PFSK-1 (cell line): Measurements from ENCODE around the gene SCYL3.

Experiments used
- FOXP2 ChIP-seq: optimal IDR thresholded peaks from 2 replicates; pipeline ENCODE3; 2011; ENCODE audit warnings: borderline replicate concordance, control low read depth, inconsistent platforms; ENCODE audit not compliant: insufficient read depth; ENCODE audit errors: extremely low read length, extremely low read depth
- POLR2AphosphoS5 ChIP-seq: IDR thresholded peaks from 2 replicates; pipeline ENCODE4 v1.6.1; 2012; ENCODE audit warnings: low read depth, mild to moderate bottlenecking, control low read depth, low read length, moderate library complexity
- SIN3A ChIP-seq: IDR thresholded peaks from 2 replicates; pipeline ENCODE4 v1.6.1; 2012; ENCODE audit warnings: mild to moderate bottlenecking, low read length, moderate library complexity, borderline replicate concordance; ENCODE audit not compliant: insufficient read depth
- TAF1 ChIP-seq: IDR thresholded peaks from 2 replicates; pipeline ENCODE4 v1.6.1; 2012; ENCODE audit warnings: low read length, control low read depth, borderline replicate concordance; ENCODE audit not compliant: insufficient read depth
- TF ChIP-seq, protein P1 (sequence below), 2 experiments: IDR thresholded peaks; 2 replicates each; pipeline versions ENCODE4 v1.6.1 to v1.8.0; 2011 to 2012; ENCODE audit warnings: low read depth in 2 of 2, low read length in 2 of 2, control low read depth in 1 of 2, inconsistent platforms in 1 of 2, mild to moderate bottlenecking in 1 of 2, moderate library complexity in 1 of 2; ENCODE audit not compliant: insufficient read depth in 1 of 2

The SCYL3 gene

GRCh38 chr1:169835647-169836046, 58.0 kb downstream of the SCYL3 start:
- TF ChIP-seq, protein P1, sequence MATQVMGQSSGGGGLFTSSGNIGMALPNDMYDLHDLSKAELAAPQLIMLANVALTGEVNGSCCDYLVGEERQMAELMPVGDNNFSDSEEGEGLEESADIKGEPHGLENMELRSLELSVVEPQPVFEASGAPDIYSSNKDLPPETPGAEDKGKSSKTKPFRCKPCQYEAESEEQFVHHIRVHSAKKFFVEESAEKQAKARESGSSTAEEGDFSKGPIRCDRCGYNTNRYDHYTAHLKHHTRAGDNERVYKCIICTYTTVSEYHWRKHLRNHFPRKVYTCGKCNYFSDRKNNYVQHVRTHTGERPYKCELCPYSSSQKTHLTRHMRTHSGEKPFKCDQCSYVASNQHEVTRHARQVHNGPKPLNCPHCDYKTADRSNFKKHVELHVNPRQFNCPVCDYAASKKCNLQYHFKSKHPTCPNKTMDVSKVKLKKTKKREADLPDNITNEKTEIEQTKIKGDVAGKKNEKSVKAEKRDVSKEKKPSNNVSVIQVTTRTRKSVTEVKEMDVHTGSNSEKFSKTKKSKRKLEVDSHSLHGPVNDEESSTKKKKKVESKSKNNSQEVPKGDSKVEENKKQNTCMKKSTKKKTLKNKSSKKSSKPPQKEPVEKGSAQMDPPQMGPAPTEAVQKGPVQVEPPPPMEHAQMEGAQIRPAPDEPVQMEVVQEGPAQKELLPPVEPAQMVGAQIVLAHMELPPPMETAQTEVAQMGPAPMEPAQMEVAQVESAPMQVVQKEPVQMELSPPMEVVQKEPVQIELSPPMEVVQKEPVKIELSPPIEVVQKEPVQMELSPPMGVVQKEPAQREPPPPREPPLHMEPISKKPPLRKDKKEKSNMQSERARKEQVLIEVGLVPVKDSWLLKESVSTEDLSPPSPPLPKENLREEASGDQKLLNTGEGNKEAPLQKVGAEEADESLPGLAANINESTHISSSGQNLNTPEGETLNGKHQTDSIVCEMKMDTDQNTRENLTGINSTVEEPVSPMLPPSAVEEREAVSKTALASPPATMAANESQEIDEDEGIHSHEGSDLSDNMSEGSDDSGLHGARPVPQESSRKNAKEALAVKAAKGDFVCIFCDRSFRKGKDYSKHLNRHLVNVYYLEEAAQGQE (IDR thresholded peaks at IDR 0.05; ENCODE audit: insufficient read depth in 1 of 2, low read depth in 2 of 2, low read length in 2 of 2), result no peak
- no peak for TF ChIP-seq SIN3A
- TF ChIP-seq FOXP2, result no peak
- TF ChIP-seq TAF1, result no peak
- TF ChIP-seq POLR2AphosphoS5, result no peak

DNA sequence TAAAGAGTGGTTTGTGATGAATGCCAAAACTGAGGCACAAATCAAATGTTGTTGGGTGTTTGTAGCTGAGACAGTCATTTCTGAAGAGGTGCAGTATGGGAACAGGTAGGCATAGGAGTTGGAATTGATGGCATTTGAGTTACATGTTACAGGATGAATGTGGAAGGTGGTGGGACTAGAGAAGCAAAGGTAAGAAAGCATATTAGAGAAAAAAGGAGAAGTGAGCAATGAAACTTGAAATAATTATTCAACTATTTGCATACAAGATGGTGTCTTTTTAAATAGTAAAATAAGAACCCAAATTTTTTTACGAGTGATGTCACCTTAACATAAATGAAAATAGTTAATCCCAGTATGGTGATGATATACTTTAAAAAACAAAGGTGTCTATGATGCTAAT, 58.8 kb downstream of the SCYL3 start:
- no peak for TF ChIP-seq POLR2AphosphoS5
- TF ChIP-seq, protein P1 (IDR thresholded peaks at IDR 0.05; ENCODE audit: insufficient read depth in 1 of 2, low read depth in 2 of 2, low read length in 2 of 2), result no peak

DNA sequence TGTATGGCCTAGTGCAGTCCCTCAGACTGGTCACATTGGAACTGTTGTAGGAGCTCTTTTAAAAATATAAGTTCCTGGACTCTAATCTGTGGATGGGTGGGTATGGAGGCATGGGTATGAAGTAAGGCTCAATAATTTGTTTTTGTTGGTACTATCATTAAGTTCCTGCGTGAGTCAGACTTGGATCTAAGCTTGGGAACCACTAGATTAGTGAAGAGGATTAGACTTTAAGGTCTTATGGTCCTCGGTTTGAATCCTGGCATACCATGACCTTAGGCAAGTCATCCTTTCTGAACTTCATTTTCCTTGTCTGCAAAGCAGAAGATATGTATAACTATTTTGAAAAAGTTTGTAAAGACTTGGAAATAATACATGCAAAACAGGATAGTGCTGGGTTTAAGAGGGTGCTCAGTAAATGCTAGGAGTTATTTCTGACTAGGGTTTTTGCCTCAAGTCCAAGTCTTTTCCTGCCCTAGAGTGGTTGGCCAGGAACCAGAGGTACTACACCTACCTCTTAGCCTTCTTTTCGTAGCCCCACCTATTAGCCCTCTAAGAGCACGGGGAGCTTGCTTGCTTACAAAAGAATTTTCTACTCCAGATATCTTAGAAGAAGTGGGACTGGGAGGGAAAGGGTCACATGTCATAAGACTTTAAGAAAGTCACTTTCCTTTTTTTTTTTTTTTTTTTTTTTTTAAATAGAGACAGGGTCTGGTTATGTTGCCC, 60.4 kb downstream of the SCYL3 start:
- TF ChIP-seq SIN3A, result no peak
- TF ChIP-seq, protein P1 (IDR thresholded peaks at IDR 0.05; ENCODE audit: insufficient read depth in 1 of 2, low read depth in 2 of 2, low read length in 2 of 2), result no peak
- no peak for TF ChIP-seq POLR2AphosphoS5

- TF ChIP-seq SIN3A, result no peak
- no peak for TF ChIP-seq TAF1
- no peak for TF ChIP-seq FOXP2
- TF ChIP-seq, protein P1 (IDR thresholded peaks at IDR 0.05; ENCODE audit: insufficient read depth in 1 of 2, low read depth in 2 of 2, low read length in 2 of 2), result no peak
- TF ChIP-seq POLR2AphosphoS5, result no peak
Observed at GRCh38 chr1:169829671-169830070, 64.0 kb downstream of the SCYL3 start.

DNA sequence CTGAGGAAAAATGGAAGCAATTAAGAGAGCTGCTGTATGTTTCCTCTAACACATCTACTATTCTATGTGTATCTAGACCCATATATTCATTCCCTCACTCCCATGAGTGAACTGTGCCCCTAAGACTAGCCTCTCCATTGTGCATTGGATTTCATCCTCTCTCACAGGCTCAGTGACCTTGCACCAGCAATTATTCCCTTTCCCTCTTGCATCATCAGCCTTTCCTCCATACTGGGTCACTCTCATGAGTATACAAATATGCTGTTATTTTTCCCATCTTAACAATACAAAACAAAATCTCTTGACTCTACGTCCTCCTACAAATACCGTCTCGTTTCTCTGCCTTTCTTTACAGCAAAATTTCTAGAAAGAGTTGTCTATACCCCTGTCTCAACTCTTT, 69.5 kb downstream of the SCYL3 start:
- TF ChIP-seq FOXP2 (no peak), SIN3A (no peak), POLR2AphosphoS5 (no peak), TAF1 (no peak)
- TF ChIP-seq, protein P1 (IDR thresholded peaks at IDR 0.05; ENCODE audit: insufficient read depth in 1 of 2, low read depth in 2 of 2, low read length in 2 of 2), result no peak
